GM23248 (cell line): Measurements from ENCODE around the gene LMX1B.

Experiments used
- EZH2 ChIP-seq: fragments of 200-600 bp; sonication (generic); IDR thresholded peaks from 2 replicates; pipeline ENCODE4 v1.6.1; 2018; ENCODE audit warnings: antibody characterized with exemption, mild to moderate bottlenecking; ENCODE audit not compliant: insufficient read depth, poor library complexity, severe bottlenecking
- EZH2phosphoT487 ChIP-seq: fragments of 200-600 bp; sonication (generic); IDR thresholded peaks from 2 replicates; pipeline ENCODE4 v1.6.1; 2018; ENCODE audit warnings: antibody characterized with exemption, moderate library complexity, mild to moderate bottlenecking, low read depth; ENCODE audit not compliant: insufficient read depth

- TF ChIP-seq EZH2 (no peak), EZH2phosphoT487 (no peak)
Observed at GRCh38 chr9:126681336-126681735, 67.6 kb downstream of the LMX1B start.
